PC-3 (cell line): Measurements from ENCODE around the gene INPP5D. TPM values are rescaled to one million over a fixed set of nuclear protein-coding genes. Genes with fewer than 3 reads are reported as not detected.

Source experiments
- ATAC-seq: fragments of 200-7000 bp; cut with Tn5 transposase; 2 replicates; pipeline ENCODE4 v1.9.1; 2020; ENCODE audit warnings: mild to moderate bottlenecking, moderate library complexity
- BruUV-seq: library from RNA; stranded (reverse); fragments of 400-500 nt; replicated peaks from 2 replicates; lab custom pipeline; 2021; lab: Mats Ljungman, UMichigan
- CTCF ChIA-PET: fragments of 300-600 bp; sonication (Branson Sonifier 250); formaldehyde crosslinking; loops from one replicate; lab custom pipeline; 2022; ENCODE audit warnings: antibody characterized with exemption; lab: Charles Lee
- POLR2A ChIA-PET: fragments of 300-600 bp; sonication (Branson Sonifier 250); formaldehyde crosslinking; loops from one replicate; lab custom pipeline; 2022; ENCODE audit warnings: antibody characterized with exemption; ENCODE audit not compliant: unreplicated experiment; lab: Charles Lee
- DNase-seq: peaks from one replicate; pipeline ENCODE4 v3.0.0-alpha.2; 2015
- H2AFZ ChIP-seq: fragments of 300-600 bp; sonication (generic); 2 replicates; pipeline ENCODE4 v1.6.0; 2016; ENCODE audit warnings: antibody characterized with exemption, low read length
- H3F3A ChIP-seq: fragments of 300-600 bp; sonication (generic); one replicate; pipeline ENCODE4 v1.6.0; 2017; ENCODE audit warnings: antibody characterized with exemption, low read length, control low read depth, mild to moderate bottlenecking; ENCODE audit not compliant: unreplicated experiment
- H3K27ac ChIP-seq: fragments of 300-600 bp; sonication (generic); 2 replicates; pipeline ENCODE4 v1.5.1; 2016; ENCODE audit warnings: mild to moderate bottlenecking, low read length
- H3K27me3 ChIP-seq: fragments of 300-600 bp; sonication (generic); 2 replicates; pipeline ENCODE4 v1.6.1; 2016; ENCODE audit warnings: low read length, mixed read lengths
- H3K36me3 ChIP-seq: fragments of 300-600 bp; sonication (generic); 2 replicates; pipeline ENCODE4 v1.6.1; 2016; ENCODE audit warnings: low read depth, mixed run types, low read length, mixed read lengths
- H3K4me1 ChIP-seq: fragments of 300-600 bp; sonication (generic); 2 replicates; pipeline ENCODE4 v1.5.1; 2016; ENCODE audit warnings: low read length; ENCODE audit not compliant: insufficient read depth
- H3K4me2 ChIP-seq: fragments of 300-600 bp; sonication (generic); 2 replicates; pipeline ENCODE4 v1.6.0; 2016; ENCODE audit warnings: low read length
- H3K4me3 ChIP-seq: fragments of 300-600 bp; sonication (generic); 2 replicates; pipeline ENCODE4 v1.5.1; 2016; ENCODE audit warnings: mild to moderate bottlenecking, low read length, mixed read lengths
- H3K79me2 ChIP-seq: fragments of 300-600 bp; sonication (generic); 2 replicates; pipeline ENCODE4 v1.6.1; 2017; ENCODE audit warnings: low read length, mixed read lengths
- H3K9ac ChIP-seq: fragments of 300-600 bp; sonication (generic); 2 replicates; pipeline ENCODE4 v1.6.0; 2016; ENCODE audit warnings: mild to moderate bottlenecking, low read length
- H3K9me2 ChIP-seq: fragments of 300-600 bp; sonication (generic); replicated peaks from 2 replicates; pipeline ENCODE4 v1.6.1; 2016; ENCODE audit warnings: mixed run types, low read length, mixed read lengths
- H3K9me3 ChIP-seq: fragments of 300-600 bp; sonication (generic); 2 replicates; pipeline ENCODE4 v1.6.1; 2016; ENCODE audit warnings: low read length, mixed read lengths
- H4K20me1 ChIP-seq: fragments of 300-600 bp; sonication (generic); 2 replicates; pipeline ENCODE4 v1.6.1; 2016; ENCODE audit warnings: low read length, mixed read lengths
- EZH2 ChIP-seq: fragments of 300-600 bp; sonication (generic); IDR thresholded peaks from one replicate; pipeline ENCODE4 v1.6.1; 2017; ENCODE audit warnings: antibody characterized with exemption, mild to moderate bottlenecking, low read length; ENCODE audit not compliant: unreplicated experiment
- EZH2phosphoT487 ChIP-seq: fragments of 300-600 bp; sonication (generic); IDR thresholded peaks from 2 replicates; pipeline ENCODE4 v1.6.1; 2018; ENCODE audit warnings: mild to moderate bottlenecking, antibody characterized with exemption, low read length, borderline replicate concordance
- intact Hi-C: fragments of 100-400 bp; cut with micrococcal nuclease; formaldehyde crosslinking; loops from 2 replicates; pipeline ENCODE4 v1.9.0; 2023
- total RNA-seq: library from RNA; depleted of rRNA; stranded (reverse); fragments of >200 nt; gene quantifications from 2 replicates; pipeline ENCODE4 v1.2.3, GENCODE V29; 2014
- TF ChIP-seq, protein P1 (sequence below): fragments of 300-600 bp; sonication (generic); conservative IDR thresholded peaks from 2 replicates; pipeline ENCODE4 v1.5.1; 2017; ENCODE audit warnings: antibody characterized with exemption, low read depth, mild to moderate bottlenecking, low read length

Gene INPP5D
- total RNA-seq, 1 experiment from 2014 or later: 0.26 TPM

DNA sequence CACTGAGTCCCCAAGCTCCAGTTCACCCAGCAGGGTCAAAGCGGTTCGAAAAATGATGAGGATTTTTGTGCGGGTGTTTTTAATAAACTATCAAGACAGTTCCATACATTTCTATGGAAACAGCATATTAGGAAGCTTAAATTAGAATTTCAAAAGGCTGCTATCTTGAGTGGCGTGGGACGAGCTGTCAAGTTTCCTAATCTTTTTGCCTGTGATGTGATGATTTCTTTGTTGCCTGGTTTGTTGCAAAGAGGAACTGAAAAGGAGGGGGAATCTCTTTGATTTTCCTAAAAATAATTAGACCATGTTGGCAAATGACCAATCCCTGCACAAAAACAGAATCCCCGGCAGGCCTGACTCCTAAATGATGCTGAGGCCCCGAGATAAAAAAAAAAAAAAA, 125.2 kb downstream of the INPP5D start:
- Histone ChIP-seq H3K9me3 (no peaks in the 10 kb centered on the region), H3K27ac (no peak overlapping the region), H2AFZ (no peak overlapping the region), H3K9ac (no peak overlapping the region), H3F3A (no peaks in the 10 kb centered on the region), H3K9me2 (no peaks in the 10 kb centered on the region), H3K27me3 (no peaks in the 10 kb centered on the region), H3K79me2 (no peaks in the 10 kb centered on the region), H3K4me1 (no peaks in the 10 kb centered on the region), H3K36me3 (no peaks in the 10 kb centered on the region), H4K20me1 (no peaks in the 10 kb centered on the region), H3K4me2 (no peak overlapping the region), H3K4me3 (no peak overlapping the region)
- ChIA-PET POLR2A (no interaction called here), CTCF (no interaction called here)
- no peak for DNase-seq
- ATAC-seq: no peak
- intact Hi-C loops: no loop called here
- BruUV-seq: no TSS peak
- no peak for TF ChIP-seq EZH2
- TF ChIP-seq, protein P1, sequence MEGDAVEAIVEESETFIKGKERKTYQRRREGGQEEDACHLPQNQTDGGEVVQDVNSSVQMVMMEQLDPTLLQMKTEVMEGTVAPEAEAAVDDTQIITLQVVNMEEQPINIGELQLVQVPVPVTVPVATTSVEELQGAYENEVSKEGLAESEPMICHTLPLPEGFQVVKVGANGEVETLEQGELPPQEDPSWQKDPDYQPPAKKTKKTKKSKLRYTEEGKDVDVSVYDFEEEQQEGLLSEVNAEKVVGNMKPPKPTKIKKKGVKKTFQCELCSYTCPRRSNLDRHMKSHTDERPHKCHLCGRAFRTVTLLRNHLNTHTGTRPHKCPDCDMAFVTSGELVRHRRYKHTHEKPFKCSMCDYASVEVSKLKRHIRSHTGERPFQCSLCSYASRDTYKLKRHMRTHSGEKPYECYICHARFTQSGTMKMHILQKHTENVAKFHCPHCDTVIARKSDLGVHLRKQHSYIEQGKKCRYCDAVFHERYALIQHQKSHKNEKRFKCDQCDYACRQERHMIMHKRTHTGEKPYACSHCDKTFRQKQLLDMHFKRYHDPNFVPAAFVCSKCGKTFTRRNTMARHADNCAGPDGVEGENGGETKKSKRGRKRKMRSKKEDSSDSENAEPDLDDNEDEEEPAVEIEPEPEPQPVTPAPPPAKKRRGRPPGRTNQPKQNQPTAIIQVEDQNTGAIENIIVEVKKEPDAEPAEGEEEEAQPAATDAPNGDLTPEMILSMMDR: no peak
- TF ChIP-seq EZH2phosphoT487: no peak

DNA sequence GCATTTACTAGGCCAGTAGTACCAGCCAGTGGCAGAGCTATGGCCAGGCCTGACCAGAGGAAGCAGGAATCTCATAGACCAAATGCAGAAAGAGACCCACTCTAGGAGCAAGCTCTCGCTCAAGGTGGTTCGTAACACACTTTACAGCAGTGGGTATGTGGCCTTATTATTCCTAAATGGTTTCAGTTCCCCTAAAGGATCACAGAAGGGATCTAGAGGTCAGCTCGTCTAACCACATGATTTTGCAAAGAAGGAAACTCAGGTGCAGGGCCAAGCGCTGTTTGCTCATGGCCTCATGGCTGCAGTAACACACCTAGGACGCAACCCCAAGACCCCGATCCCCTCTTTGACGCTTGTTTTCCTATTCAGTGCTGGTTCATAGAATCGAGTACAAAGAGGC, 125.8 kb downstream of the INPP5D start:
- no peak overlapping the region for H2AFZ ChIP-seq
- DNase-seq: no peak
- H3K9me2 ChIP-seq: no peaks in the 10 kb centered on the region
- H3K9me3 ChIP-seq: no peaks in the 10 kb centered on the region
- no peaks in the 10 kb centered on the region for H3F3A ChIP-seq
- ChIA-PET POLR2A (interaction anchor here (0.7 kb wide), 1 partner anchor 20 kb away, joined by 3 read pairs; no protein-coding TSS in a partner anchor), CTCF (no interaction called here)
- H3K4me3 ChIP-seq: no peak overlapping the region
- no peaks in the 10 kb centered on the region for H3K4me1 ChIP-seq
- H4K20me1 ChIP-seq: no peaks in the 10 kb centered on the region
- no peak overlapping the region for H3K27ac ChIP-seq
- H3K4me2 ChIP-seq: no peak overlapping the region
- H3K9ac ChIP-seq: no peak overlapping the region
- intact Hi-C loops: no loop called here
- no peaks in the 10 kb centered on the region for H3K79me2 ChIP-seq
- no TSS peak for BruUV-seq
- no peaks in the 10 kb centered on the region for H3K27me3 ChIP-seq
- TF ChIP-seq EZH2phosphoT487: no peak
- no peak for TF ChIP-seq EZH2
- TF ChIP-seq, protein P1: no peak
- ATAC-seq: no peak
- H3K36me3 ChIP-seq: no peaks in the 10 kb centered on the region

DNA sequence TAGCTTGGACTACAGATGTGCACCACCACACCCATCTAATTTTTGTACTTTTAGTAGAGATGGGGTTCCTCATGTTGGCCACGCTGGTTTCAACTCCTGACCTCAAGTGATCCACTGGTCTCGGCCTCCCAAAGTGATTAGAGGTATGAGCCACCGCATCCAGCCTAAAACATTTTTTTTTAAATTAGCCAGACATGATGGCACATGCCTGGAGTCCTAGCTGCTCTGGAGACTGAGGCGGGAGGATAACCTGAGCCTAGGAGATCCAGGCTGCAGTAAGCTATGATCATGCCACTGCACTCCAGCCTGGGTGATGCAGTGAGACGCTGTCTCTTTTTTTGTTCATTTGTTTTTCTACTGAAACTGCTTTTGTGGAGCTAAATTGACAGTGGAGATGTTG, 126.7 kb downstream of the INPP5D start:
- Histone ChIP-seq H3K9me2 (no peaks in the 10 kb centered on the region), H4K20me1 (no peaks in the 10 kb centered on the region), H3K9me3 (no peaks in the 10 kb centered on the region), H2AFZ (no peak overlapping the region), H3K9ac (no peak overlapping the region), H3K27ac (no peak overlapping the region), H3K4me2 (no peak overlapping the region), H3K4me3 (no peak overlapping the region), H3K79me2 (no peaks in the 10 kb centered on the region), H3K36me3 (no peaks in the 10 kb centered on the region), H3K4me1 (no peaks in the 10 kb centered on the region), H3F3A (no peaks in the 10 kb centered on the region), H3K27me3 (no peaks in the 10 kb centered on the region)
- ChIA-PET POLR2A (no interaction called here), CTCF (no interaction called here)
- DNase-seq: no peak
- intact Hi-C loops: no loop called here
- no TSS peak for BruUV-seq
- ATAC-seq: no peak
- TF ChIP-seq, protein P1: no peak
- TF ChIP-seq EZH2phosphoT487 (no peak), EZH2 (no peak)
